ENCODE measurements around the gene RRAD. TPM values are rescaled to one million over a fixed set of nuclear protein-coding genes. Genes with fewer than 3 reads are reported as not detected.

Gene RRAD
- total RNA-seq, 1 experiment from 2014 or later: 0.19 TPM

DNA sequence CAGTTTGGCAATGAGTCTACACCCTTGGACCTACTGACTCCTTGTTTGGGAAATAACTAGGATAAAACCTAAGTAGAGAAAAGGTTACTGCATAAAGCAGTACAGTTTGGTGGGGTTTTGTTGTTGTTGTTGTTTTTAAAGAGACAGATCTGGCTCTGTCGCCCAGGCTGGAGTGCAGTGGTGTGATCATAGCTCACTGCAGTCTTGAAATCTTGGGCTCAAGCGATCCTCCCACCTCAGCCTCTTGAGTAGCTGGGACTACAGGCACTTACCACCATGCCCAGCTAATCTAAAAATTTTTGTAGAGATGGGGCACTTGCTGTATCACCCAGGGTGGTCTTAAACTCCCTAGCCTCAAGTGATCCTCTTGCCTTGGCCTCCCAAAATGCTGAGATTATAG, 43.8 kb downstream of the RRAD start:
- no TSS peak for BruUV-seq (replicated peaks)
- Histone ChIP-seq H3K4me3 (ENCODE audit: low read depth, low read length, poor library complexity, severe bottlenecking) (peak overlapping the region; percentile 96), H3K9me3 (ENCODE audit: low read depth, low read length, poor library complexity, severe bottlenecking) (no peaks in the 10 kb centered on the region), H3K4me1 (ENCODE audit: insufficient read depth, low read length, poor library complexity, severe bottlenecking) (peaks cover 4% of the 10 kb centered on the region), H3K27me3 (replicated peaks; ENCODE audit: insufficient read depth, low read depth, low read length, poor library complexity) (no peaks in the 10 kb centered on the region), H3K27ac (ENCODE audit: low read depth, low read length, poor library complexity, severe bottlenecking) (no peak overlapping the region), H3K36me3 (ENCODE audit: insufficient read depth, low read length, poor library complexity, severe bottlenecking) (peaks cover 31% of the 10 kb centered on the region)
- ChIA-PET CTCF (interaction anchor here (2.0 kb wide), 1 partner anchor 9 kb away, joined by 12 read pairs; no protein-coding TSS in a partner anchor), POLR2A (ENCODE audit: low non-redundant PET) (no interaction called here)
- intact Hi-C loops (cut with micrococcal nuclease; ENCODE audit: unreplicated experiment): no loop called here
- TF ChIP-seq, protein P1, sequence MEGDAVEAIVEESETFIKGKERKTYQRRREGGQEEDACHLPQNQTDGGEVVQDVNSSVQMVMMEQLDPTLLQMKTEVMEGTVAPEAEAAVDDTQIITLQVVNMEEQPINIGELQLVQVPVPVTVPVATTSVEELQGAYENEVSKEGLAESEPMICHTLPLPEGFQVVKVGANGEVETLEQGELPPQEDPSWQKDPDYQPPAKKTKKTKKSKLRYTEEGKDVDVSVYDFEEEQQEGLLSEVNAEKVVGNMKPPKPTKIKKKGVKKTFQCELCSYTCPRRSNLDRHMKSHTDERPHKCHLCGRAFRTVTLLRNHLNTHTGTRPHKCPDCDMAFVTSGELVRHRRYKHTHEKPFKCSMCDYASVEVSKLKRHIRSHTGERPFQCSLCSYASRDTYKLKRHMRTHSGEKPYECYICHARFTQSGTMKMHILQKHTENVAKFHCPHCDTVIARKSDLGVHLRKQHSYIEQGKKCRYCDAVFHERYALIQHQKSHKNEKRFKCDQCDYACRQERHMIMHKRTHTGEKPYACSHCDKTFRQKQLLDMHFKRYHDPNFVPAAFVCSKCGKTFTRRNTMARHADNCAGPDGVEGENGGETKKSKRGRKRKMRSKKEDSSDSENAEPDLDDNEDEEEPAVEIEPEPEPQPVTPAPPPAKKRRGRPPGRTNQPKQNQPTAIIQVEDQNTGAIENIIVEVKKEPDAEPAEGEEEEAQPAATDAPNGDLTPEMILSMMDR (conservative IDR thresholded peaks at IDR 0.05; ENCODE audit: low read depth, low read length): no peak
- TF ChIP-seq EZH2 (IDR thresholded peaks at IDR 0.05; ENCODE audit: borderline replicate concordance, low read depth, low read length, poor library complexity, severe bottlenecking): no peak
- no peak for DNase-seq (ENCODE audit: low spot score)

DNA sequence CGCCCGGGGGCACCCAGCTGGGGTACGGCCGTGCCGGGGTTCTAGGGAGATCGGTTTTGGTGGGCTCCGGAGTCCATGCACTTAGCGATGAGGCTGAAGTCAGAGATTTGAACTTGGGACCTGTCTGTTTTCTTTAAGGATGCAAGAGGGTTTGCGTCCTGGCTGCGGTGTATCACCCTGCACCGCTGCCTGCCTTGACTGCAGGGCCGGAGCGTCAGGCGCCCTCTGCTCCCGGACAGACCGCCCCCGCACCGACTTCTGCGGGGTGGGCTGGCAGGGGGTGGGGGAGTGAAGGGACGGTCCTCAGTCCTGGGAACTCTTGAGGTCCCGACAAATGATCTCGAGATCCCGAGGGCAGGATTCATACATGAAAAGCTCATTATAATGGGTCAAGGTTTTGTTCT, 44.3 kb downstream of the RRAD start:
- ChIA-PET POLR2A (ENCODE audit: low non-redundant PET) (no interaction called here), CTCF (interaction anchor here (0.8 to 2.0 kb wide), 3 partner anchors 8 to 48 kb away, joined by 5 to 12 read pairs (median 5); no protein-coding TSS in a partner anchor)
- peak overlapping the region; percentile 89 for H3K27ac ChIP-seq (ENCODE audit: low read depth, low read length, poor library complexity, severe bottlenecking)
- peaks cover 26% of the 10 kb centered on the region for H3K36me3 ChIP-seq (ENCODE audit: insufficient read depth, low read length, poor library complexity, severe bottlenecking)
- intact Hi-C loops (cut with micrococcal nuclease; ENCODE audit: unreplicated experiment): no loop called here
- BruUV-seq (replicated peaks): no TSS peak
- H3K27me3 ChIP-seq (replicated peaks; ENCODE audit: insufficient read depth, low read depth, low read length, poor library complexity): no peaks in the 10 kb centered on the region
- H3K9me3 ChIP-seq (ENCODE audit: low read depth, low read length, poor library complexity, severe bottlenecking): no peaks in the 10 kb centered on the region
- no peak for TF ChIP-seq EZH2 (IDR thresholded peaks at IDR 0.05; ENCODE audit: borderline replicate concordance, low read depth, low read length, poor library complexity, severe bottlenecking)
- TF ChIP-seq, protein P1 (conservative IDR thresholded peaks at IDR 0.05; ENCODE audit: low read depth, low read length): no peak
- H3K4me1 ChIP-seq (ENCODE audit: insufficient read depth, low read length, poor library complexity, severe bottlenecking): peaks cover 3% of the 10 kb centered on the region
- DNase-seq (ENCODE audit: low spot score): no peak
- peak overlapping the region; percentile 96 for H3K4me3 ChIP-seq (ENCODE audit: low read depth, low read length, poor library complexity, severe bottlenecking)

DNA sequence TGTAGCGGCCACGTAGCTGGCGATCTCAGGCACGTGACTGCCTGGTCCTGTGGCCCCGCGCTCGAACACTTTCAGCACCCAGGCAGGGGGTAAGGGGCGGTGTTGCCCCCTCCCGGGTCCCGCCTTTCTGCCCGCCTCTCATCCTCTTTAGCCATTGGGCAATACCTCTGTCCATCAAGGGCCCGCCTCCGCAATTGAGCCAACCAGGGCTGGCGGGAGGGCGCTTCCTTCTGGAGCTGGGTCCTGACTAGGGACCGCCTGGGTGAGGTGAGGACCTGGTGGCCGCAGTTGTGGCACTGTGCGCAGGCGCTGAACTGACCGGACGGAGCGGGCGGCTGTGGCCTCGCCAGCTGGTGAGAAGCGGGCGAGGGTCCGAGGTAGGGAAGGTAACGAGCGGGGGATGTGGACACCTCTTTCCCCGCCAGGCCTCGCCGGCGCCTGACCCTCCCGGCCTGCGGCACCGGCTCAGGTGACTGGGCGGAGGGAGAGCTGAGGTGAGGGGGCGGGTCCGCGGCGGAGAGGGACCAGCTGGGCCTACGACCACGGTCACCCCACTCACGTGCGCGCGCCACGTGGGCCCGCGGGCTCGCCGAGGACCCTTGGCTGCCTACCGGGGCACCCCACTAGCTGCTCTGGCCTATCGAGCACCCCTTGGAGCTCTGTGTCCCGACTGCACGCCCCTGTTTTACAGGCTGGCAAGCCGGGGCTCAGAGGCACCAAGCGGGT, 44.9 kb downstream of the RRAD start, which contains the start of gene PDP2:
Gene PDP2 (plus strand): TSS at position 228 of the 726 bp plus-strand sequence. CDS start 3,770 bp downstream, outside the sequence.
- Histone ChIP-seq H3K9me3 (ENCODE audit: low read depth, low read length, poor library complexity, severe bottlenecking) (no peaks in the 10 kb centered on the region), H3K4me3 (ENCODE audit: low read depth, low read length, poor library complexity, severe bottlenecking) (peak within 1 kb of the TSS; percentile 96), H3K27ac (ENCODE audit: low read depth, low read length, poor library complexity, severe bottlenecking) (peak within 1 kb of the TSS; percentile 89), H3K27me3 (replicated peaks; ENCODE audit: insufficient read depth, low read depth, low read length, poor library complexity) (no peaks in the 10 kb centered on the region), H3K36me3 (ENCODE audit: insufficient read depth, low read length, poor library complexity, severe bottlenecking) (peaks cover 20% of the 10 kb centered on the region), H3K4me1 (ENCODE audit: insufficient read depth, low read length, poor library complexity, severe bottlenecking) (peaks cover 3% of the 10 kb centered on the region)
- DNase-seq (ENCODE audit: low spot score): peak; percentile 97
- intact Hi-C loops (cut with micrococcal nuclease; ENCODE audit: unreplicated experiment): no loop called here
- TF ChIP-seq, protein P1 (conservative IDR thresholded peaks at IDR 0.05; ENCODE audit: low read depth, low read length): no peak
- no peak for TF ChIP-seq EZH2 (IDR thresholded peaks at IDR 0.05; ENCODE audit: borderline replicate concordance, low read depth, low read length, poor library complexity, severe bottlenecking)
- ChIA-PET CTCF (interaction anchor here (0.8 to 1.4 kb wide), 2 partner anchors 13 to 48 kb away, joined by 5 read pairs; no protein-coding TSS in a partner anchor), POLR2A (ENCODE audit: low non-redundant PET) (interaction anchor here (0.5 kb wide), 1 partner anchor 100 kb away, joined by 8 read pairs; no protein-coding TSS in a partner anchor)
- BruUV-seq (replicated peaks): no TSS peak
